Neural progenitor cell (in vitro differentiated cells): ENCODE data around the gene NPIPB6. TPM values are rescaled to one million over a fixed set of nuclear protein-coding genes. Genes with fewer than 3 reads are reported as not detected.

Experiments used
- DNase-seq: peaks from one replicate; pipeline ENCODE4 v3.0.0-alpha.2; 2016; ENCODE audit warnings: low spot score
- H2AFZ ChIP-seq: fragments of 200-600 bp; sonication (generic); replicated peaks from 2 replicates; pipeline ENCODE4 v1.6.1; 2016; ENCODE audit warnings: antibody characterized with exemption
- H3F3A ChIP-seq: fragments of 200-600 bp; sonication (generic); 2 replicates; pipeline ENCODE4 v1.6.1; 2016; ENCODE audit warnings: antibody characterized with exemption, low read depth
- H3K27ac ChIP-seq: fragments of 200-600 bp; sonication (generic); 2 replicates; pipeline ENCODE4 v1.5.1; 2016; ENCODE audit warnings: mild to moderate bottlenecking
- H3K27me3 ChIP-seq: fragments of 200-600 bp; sonication (generic); 2 replicates; pipeline ENCODE4 v1.6.1; 2016; ENCODE audit warnings: mild to moderate bottlenecking, moderate library complexity
- H3K36me3 ChIP-seq: fragments of 200-600 bp; sonication (generic); 2 replicates; pipeline ENCODE4 v1.5.1; 2016
- H3K4me1 ChIP-seq: fragments of 200-600 bp; sonication (generic); 2 replicates; pipeline ENCODE4 v1.6.1; 2016; ENCODE audit warnings: mixed run types
- H3K4me2 ChIP-seq: fragments of 200-600 bp; sonication (generic); 2 replicates; pipeline ENCODE4 v1.6.1; 2016
- H3K4me3 ChIP-seq: fragments of 200-600 bp; sonication (generic); 2 replicates; pipeline ENCODE4 v1.5.1; 2016
- H3K79me2 ChIP-seq: fragments of 200-600 bp; sonication (generic); 2 replicates; pipeline ENCODE4 v1.6.1; 2016; ENCODE audit warnings: low read depth
- H3K9ac ChIP-seq: fragments of 200-600 bp; sonication (generic); 2 replicates; pipeline ENCODE4 v1.6.1; 2016
- H3K9me3 ChIP-seq: fragments of 200-600 bp; sonication (generic); 2 replicates; pipeline ENCODE4 v1.5.1; 2016; ENCODE audit warnings: low read depth
- H4K20me1 ChIP-seq: fragments of 200-600 bp; sonication (generic); 2 replicates; pipeline ENCODE4 v1.6.1; 2016; ENCODE audit warnings: low read depth
- H3K27ac Mint-ChIP-seq: 3 replicates; pipeline ENCODE4 v1.8.0; 2021; ENCODE audit warnings: mixed read lengths
- H3K27me3 Mint-ChIP-seq: 2 replicates; pipeline ENCODE4 v1.8.0; 2022; ENCODE audit warnings: low read depth, mild to moderate bottlenecking, inconsistent platforms, moderate library complexity, mixed read lengths; ENCODE audit not compliant: insufficient read depth
- H3K36me3 Mint-ChIP-seq: 3 replicates; pipeline ENCODE4 v1.8.0; 2021; ENCODE audit warnings: mixed read lengths
- H3K4me1 Mint-ChIP-seq: 3 replicates; pipeline ENCODE4 v1.8.0; 2021; ENCODE audit warnings: mixed read lengths
- H3K4me3 Mint-ChIP-seq: 3 replicates; pipeline ENCODE4 v1.8.0; 2021; ENCODE audit warnings: mild to moderate bottlenecking, moderate library complexity, mixed read lengths
- H3K9me3 Mint-ChIP-seq: 3 replicates; pipeline ENCODE4 v1.8.0; 2020; ENCODE audit warnings: mixed read lengths
- CTCF ChIP-seq: fragments of 200-600 bp; sonication (generic); IDR thresholded peaks from 2 replicates; pipeline ENCODE4 v1.5.1; 2017; ENCODE audit warnings: antibody characterized with exemption, mild to moderate bottlenecking
- EZH2 ChIP-seq: fragments of 200-600 bp; sonication (generic); IDR thresholded peaks from 2 replicates; pipeline ENCODE4 v1.6.1; 2017; ENCODE audit warnings: antibody characterized with exemption, mild to moderate bottlenecking, moderate library complexity
- EZH2phosphoT487 ChIP-seq: fragments of 200-600 bp; sonication (generic); IDR thresholded peaks from 2 replicates; pipeline ENCODE4 v1.6.1; 2017; ENCODE audit warnings: antibody characterized with exemption
- total RNA-seq: library from RNA; depleted of rRNA; stranded (reverse); fragments of >200 nt; gene quantifications from 2 replicates; pipeline ENCODE4 v1.2.3, GENCODE V29; 2015; ENCODE audit warnings: low replicate concordance

The NPIPB6 gene
- total RNA-seq, 1 donor from 2014 or later = 6.2 TPM

- Histone ChIP-seq H2AFZ (no peak overlapping the region), H3K9ac (no peak overlapping the region), H3K79me2 (peaks cover 71% of the 10 kb centered on the region), H3K36me3 (no peaks in the 10 kb centered on the region), H3K4me1 (no peaks in the 10 kb centered on the region), H3K9me3 (no peaks in the 10 kb centered on the region), H4K20me1 (peaks cover 93% of the 10 kb centered on the region), H3K4me2 (no peak overlapping the region), H3F3A (no peaks in the 10 kb centered on the region), H3K27ac (no peak overlapping the region), H3K27me3 (no peaks in the 10 kb centered on the region), H3K4me3 (no peak overlapping the region)
- Mint-ChIP-seq H3K9me3 (no peaks in the 10 kb centered on the region), H3K27me3 (peaks cover 2% of the 10 kb centered on the region), H3K4me1 (no peaks in the 10 kb centered on the region), H3K36me3 (peaks cover 26% of the 10 kb centered on the region), H3K4me3 (peak overlapping the region; percentile 50), H3K27ac (no peak overlapping the region)
- TF ChIP-seq EZH2phosphoT487 (no peak), EZH2 (no peak), CTCF (no peak)
- peak; percentile 77 for DNase-seq
Observed at GRCh38 chr16:28304214-28304613, 59.1 kb downstream of the NPIPB6 start.

DNA sequence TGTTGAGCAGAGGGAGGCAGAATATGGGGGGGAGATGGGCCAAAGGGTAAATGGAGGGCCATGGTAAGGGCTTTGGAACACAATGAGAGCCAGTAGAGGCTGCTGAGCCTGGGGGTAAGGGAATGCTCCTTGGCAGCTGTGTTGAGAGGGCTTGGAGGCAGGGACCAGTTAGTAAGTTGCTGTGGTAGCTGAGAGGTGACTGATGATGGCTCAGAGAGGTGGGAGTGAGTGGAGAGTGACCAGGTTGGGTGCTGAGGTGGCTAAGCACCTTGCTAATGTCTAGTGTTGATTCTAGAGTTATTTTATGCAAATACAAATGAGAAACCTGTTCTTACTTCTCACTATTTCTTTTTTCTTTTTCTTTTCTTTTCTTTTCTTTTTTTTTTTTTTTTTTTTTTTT, 60.2 kb downstream of the NPIPB6 start:
- Histone ChIP-seq H3K4me2 (no peak overlapping the region), H3K9ac (no peak overlapping the region), H3K79me2 (peaks cover 71% of the 10 kb centered on the region), H2AFZ (no peak overlapping the region), H4K20me1 (peaks cover 93% of the 10 kb centered on the region), H3K4me1 (peaks cover 3% of the 10 kb centered on the region), H3F3A (peaks cover 5% of the 10 kb centered on the region), H3K9me3 (no peaks in the 10 kb centered on the region), H3K27me3 (no peaks in the 10 kb centered on the region), H3K36me3 (no peaks in the 10 kb centered on the region), H3K27ac (no peak overlapping the region), H3K4me3 (no peak overlapping the region)
- DNase-seq = no peak
- Mint-ChIP-seq H3K36me3 (peaks cover 17% of the 10 kb centered on the region), H3K4me1 (peaks cover 5% of the 10 kb centered on the region), H3K4me3 (no peak overlapping the region), H3K9me3 (no peaks in the 10 kb centered on the region), H3K27me3 (peaks cover under 1% of the 10 kb centered on the region), H3K27ac (no peak overlapping the region)
- no peak for TF ChIP-seq EZH2phosphoT487
- no peak for TF ChIP-seq CTCF
- no peak for TF ChIP-seq EZH2

- Mint-ChIP-seq H3K9me3 (no peaks in the 10 kb centered on the region), H3K27ac (no peak overlapping the region), H3K4me1 (peaks cover 7% of the 10 kb centered on the region), H3K36me3 (peaks cover 18% of the 10 kb centered on the region), H3K4me3 (no peak overlapping the region), H3K27me3 (no peaks in the 10 kb centered on the region)
- Histone ChIP-seq H3F3A (peaks cover 18% of the 10 kb centered on the region), H3K27ac (no peak overlapping the region), H2AFZ (no peak overlapping the region), H3K79me2 (peaks cover 76% of the 10 kb centered on the region), H3K4me1 (peaks cover 9% of the 10 kb centered on the region), H3K4me2 (no peak overlapping the region), H3K9me3 (no peaks in the 10 kb centered on the region), H3K36me3 (no peaks in the 10 kb centered on the region), H3K4me3 (no peak overlapping the region), H3K9ac (no peak overlapping the region), H3K27me3 (no peaks in the 10 kb centered on the region), H4K20me1 (peaks cover 100% of the 10 kb centered on the region)
- no peak for DNase-seq
- TF ChIP-seq CTCF = no peak
- no peak for TF ChIP-seq EZH2
- TF ChIP-seq EZH2phosphoT487 = no peak
Observed at GRCh38 chr16:28301620-28302019, 61.7 kb downstream of the NPIPB6 start.
